AG10803 (cell line): ENCODE measurements around the gene FCRL2.

Experiments used
- DNase-seq: peaks from one replicate; pipeline ENCODE4 v3.0.0; 2010; ENCODE audit warnings: low read depth
- H3K4me3 ChIP-seq: 2 replicates; pipeline ENCODE4 v1.5.1; 2011; ENCODE audit warnings: mild to moderate bottlenecking, low read length, control low read depth
- TF ChIP-seq, protein P1 (sequence below): conservative IDR thresholded peaks from 2 replicates; pipeline ENCODE4 v1.5.1; 2011; ENCODE audit warnings: mild to moderate bottlenecking, low read length, control low read depth, inconsistent platforms

FCRL2 gene

GRCh38 chr1:157799996-157800395 is 23.1 kb upstream of the FCRL2 start:
- DNase-seq = no peak
- TF ChIP-seq, protein P1, sequence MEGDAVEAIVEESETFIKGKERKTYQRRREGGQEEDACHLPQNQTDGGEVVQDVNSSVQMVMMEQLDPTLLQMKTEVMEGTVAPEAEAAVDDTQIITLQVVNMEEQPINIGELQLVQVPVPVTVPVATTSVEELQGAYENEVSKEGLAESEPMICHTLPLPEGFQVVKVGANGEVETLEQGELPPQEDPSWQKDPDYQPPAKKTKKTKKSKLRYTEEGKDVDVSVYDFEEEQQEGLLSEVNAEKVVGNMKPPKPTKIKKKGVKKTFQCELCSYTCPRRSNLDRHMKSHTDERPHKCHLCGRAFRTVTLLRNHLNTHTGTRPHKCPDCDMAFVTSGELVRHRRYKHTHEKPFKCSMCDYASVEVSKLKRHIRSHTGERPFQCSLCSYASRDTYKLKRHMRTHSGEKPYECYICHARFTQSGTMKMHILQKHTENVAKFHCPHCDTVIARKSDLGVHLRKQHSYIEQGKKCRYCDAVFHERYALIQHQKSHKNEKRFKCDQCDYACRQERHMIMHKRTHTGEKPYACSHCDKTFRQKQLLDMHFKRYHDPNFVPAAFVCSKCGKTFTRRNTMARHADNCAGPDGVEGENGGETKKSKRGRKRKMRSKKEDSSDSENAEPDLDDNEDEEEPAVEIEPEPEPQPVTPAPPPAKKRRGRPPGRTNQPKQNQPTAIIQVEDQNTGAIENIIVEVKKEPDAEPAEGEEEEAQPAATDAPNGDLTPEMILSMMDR = no peak
- no peak overlapping the region for H3K4me3 ChIP-seq

GRCh38 chr1:157798211-157798610 is 21.3 kb upstream of the FCRL2 start:
- TF ChIP-seq, protein P1 = no peak
- DNase-seq = no peak
- no peak overlapping the region for H3K4me3 ChIP-seq

GRCh38 chr1:157785248-157785647 is 8.3 kb upstream of the FCRL2 start:
- TF ChIP-seq, protein P1 = no peak
- DNase-seq = no peak
- no peak overlapping the region for H3K4me3 ChIP-seq

DNA sequence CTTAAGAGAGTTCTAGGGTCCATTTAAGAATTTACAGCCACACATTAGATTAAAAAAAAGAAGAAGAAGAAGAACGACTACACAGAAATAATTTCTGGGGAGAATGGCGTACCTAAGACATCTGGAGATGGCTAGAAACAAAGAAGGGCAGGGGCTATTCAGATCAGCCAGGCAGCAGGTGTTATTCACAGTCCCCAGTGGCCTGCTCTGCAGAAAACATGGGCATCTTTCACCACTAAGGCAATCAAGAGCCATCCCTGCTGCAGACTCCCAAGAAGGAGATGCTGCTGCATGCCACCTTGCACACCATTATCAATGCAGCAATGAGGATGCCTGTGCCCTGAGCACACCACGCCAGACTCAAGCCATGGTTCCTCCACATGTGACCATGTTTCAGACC is 7.9 kb upstream of the FCRL2 start:
- TF ChIP-seq, protein P1 = no peak
- H3K4me3 ChIP-seq = no peak overlapping the region
- DNase-seq = no peak

DNA sequence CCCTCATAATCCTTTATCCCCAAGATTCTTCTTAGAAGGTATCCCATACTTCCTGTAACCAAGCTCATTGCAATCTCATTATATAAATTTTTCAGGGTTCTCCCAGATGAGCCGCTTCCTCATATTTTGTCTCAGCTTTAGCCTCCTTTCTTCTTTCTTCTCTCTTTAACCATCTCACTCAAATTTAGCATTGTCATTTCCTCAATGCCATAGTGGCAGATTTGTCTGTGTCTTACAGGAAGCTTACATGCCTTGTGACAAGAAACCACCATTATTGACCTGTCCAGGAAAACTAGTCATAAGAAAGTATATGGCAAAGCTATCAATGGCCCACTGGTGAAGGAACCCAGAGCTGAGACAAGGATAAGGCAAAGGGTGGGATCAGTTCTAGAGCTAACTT is 6.0 kb upstream of the FCRL2 start:
- TF ChIP-seq, protein P1 = no peak
- H3K4me3 ChIP-seq = no peak overlapping the region
- no peak for DNase-seq

DNA sequence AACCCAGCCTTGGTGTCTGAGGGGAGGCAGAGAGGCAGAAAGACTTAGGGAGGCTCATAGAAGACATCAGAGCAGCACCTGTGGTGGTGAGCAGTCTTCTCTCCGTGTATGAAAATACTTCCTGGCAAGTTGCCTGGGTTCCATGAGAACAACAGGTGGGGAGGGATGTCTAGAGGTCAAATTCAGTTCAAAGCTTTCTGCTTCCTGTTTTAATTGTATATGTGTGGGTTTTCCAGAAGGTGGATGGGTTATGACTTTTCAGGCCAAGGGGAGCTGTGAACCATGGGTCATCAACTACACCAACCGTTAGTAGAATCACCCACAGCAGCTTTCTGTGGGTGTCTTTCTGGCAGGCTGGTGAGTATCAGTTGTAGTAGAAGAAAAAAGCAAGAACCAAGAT is 4.1 kb upstream of the FCRL2 start:
- H3K4me3 ChIP-seq = no peak overlapping the region
- TF ChIP-seq, protein P1 = no peak

DNA sequence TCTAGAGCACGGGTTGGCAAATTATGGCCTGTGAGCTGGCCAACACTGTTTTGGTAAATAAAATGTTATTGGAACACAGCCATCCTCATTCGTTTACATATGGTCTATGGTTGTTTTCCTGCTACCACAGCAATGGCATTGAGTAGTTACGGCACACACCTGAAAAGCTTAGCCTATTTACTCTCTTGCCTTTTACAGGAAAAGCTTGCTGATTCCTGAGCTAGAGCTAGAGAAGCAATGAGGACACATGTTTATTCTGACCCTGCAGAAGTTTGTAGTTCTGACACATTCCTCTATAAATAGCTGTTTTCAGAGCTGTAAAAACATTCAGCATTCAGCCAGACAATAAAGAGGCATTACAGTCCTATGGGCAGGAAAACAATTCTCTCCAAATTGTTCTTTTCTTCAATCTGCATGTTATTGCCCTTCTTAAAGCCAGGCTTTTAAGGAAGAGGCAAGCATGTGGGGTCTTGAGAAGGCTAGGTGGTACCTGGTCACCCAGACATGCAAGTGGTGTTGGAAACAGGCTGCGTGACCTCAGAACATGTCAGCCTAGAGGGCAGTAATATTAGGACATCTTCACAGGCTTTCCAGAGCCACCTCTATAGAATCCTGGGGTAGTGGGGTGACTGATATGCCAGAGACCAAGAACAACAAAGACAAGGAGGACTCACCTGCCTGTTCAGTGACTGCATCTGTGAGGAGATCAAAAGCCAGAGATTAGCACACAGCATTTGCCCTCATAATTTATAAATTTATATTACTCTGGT is 1.6 kb downstream of the FCRL2 start:
- DNase-seq = no peak
- no peak overlapping the region for H3K4me3 ChIP-seq
- TF ChIP-seq, protein P1 = no peak

More for the DNA sequence above, 4.1 kb upstream of the FCRL2 start:
- DNase-seq = no peak
